IPS DF 4.7 (cell line): ENCODE data around the gene DOCK10.

Source experiments
- DNase-seq: peaks from one replicate; pipeline ENCODE4 v3.0.0-alpha.2; 2013; ENCODE audit warnings: low spot score; ENCODE audit errors: extremely low read depth

The DOCK10 gene

DNA sequence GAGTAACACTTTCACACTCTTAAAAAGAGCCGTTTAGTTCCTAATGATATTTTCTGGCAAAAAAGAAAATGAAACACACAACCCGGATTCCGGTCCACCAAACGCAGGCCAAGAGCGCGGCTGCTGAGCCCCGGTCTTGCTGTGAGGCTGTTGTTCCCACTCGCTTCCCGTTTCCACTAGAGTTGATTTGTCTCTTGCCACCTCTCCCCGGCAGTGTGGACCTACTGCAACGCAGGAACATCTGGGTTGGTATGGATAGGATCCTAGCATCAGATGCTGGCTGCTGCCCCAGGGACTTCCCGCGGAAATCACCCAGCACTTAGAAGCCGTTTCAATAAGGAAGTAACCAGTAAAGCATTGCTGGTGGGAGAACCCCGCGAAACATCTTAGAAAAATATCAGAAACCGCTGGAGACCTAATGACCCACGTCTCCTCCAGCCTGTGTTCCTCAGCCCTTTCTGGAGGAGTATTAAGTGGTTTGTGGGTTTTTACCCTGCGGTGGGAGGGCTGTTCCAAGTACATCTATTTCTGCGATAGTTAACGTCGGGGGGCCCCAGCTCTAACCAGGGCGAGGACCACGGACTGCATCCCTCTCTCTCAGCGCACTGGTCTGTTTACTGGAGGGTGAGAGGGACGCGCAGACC lies 939 bp downstream of the DOCK10 start:
- no peak for DNase-seq

GRCh38 chr2:225040856-225041206 lies 1.4 kb downstream of the DOCK10 start:
- no peak for DNase-seq

DNA sequence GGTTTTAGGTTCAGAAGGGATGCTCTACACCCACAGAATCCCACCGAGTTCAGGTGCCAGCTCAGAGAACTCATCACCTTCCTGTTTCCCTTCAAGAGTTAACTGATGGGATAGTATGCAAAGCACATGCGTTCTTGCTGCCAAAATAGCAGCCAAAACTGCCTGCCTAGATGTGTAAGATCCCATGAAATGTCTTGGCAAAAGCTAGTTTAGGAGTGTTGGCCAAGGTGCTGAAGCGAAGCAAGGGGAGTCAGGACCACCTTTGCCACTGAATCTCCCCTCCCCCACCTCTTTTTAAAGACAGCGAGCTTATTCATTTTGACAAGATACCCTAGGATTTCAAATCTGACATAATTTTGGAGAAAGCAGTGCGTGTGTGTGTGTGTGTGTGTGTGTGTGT lies 2.1 kb downstream of the DOCK10 start:
- no peak for DNase-seq

GRCh38 chr2:225038231-225038523 lies 4.1 kb downstream of the DOCK10 start:
- DNase-seq = no peak

- DNase-seq = no peak
These were observed 4.6 kb downstream of the DOCK10 start for GRCh38 chr2:225037415-225038230.

- no peak for DNase-seq
These were observed 5.8 kb downstream of the DOCK10 start for GRCh38 chr2:225036431-225036830.

- no peak for DNase-seq
These were observed 8.6 kb downstream of the DOCK10 start for GRCh38 chr2:225033440-225034318.

GRCh38 chr2:225032246-225032645 lies 10.0 kb downstream of the DOCK10 start:
- DNase-seq = no peak

GRCh38 chr2:225031599-225031998 lies 10.7 kb downstream of the DOCK10 start:
- DNase-seq = no peak

- no peak for DNase-seq
These were observed 11.4 kb downstream of the DOCK10 start for GRCh38 chr2:225030893-225031292.

- no peak for DNase-seq
These were observed 12.1 kb downstream of the DOCK10 start for GRCh38 chr2:225030203-225030602.

GRCh38 chr2:225028572-225028971 lies 13.7 kb downstream of the DOCK10 start:
- no peak for DNase-seq

- no peak for DNase-seq
These were observed 15.1 kb downstream of the DOCK10 start for GRCh38 chr2:225027061-225027762.

DNA sequence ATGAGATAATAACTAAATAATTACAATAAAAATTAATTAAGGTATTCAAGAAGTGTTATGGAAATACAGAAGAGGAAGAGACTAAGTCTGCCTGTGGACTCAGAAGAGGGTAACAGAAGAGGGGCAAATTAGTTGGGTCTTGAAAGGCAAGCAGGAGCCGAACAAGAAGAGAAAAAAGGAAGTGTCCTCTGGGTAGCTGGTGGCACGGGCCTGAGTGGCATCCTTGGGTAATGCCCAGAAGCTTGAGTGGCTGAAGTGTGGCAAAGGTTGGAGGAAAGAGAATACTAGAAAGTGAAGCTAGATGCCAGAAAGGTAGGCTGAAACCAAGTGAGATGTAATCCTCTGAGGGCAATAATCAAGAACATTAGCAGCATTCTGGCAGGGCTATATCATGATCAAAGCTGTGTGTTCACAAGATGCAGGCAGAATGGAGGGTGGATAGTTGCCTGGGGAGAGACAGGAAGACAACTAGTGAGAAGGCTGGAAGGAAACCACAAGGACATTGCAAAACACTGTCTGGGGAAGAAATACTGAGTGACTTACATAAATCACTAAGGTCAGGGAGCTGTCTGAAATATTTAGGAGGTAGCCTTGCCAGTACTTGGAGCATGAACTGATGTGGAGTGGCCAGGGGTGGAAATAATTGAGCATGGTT lies 16.2 kb downstream of the DOCK10 start:
- no peak for DNase-seq

GRCh38 chr2:225022188-225022587 lies 20.1 kb downstream of the DOCK10 start:
- DNase-seq = no peak

DNA sequence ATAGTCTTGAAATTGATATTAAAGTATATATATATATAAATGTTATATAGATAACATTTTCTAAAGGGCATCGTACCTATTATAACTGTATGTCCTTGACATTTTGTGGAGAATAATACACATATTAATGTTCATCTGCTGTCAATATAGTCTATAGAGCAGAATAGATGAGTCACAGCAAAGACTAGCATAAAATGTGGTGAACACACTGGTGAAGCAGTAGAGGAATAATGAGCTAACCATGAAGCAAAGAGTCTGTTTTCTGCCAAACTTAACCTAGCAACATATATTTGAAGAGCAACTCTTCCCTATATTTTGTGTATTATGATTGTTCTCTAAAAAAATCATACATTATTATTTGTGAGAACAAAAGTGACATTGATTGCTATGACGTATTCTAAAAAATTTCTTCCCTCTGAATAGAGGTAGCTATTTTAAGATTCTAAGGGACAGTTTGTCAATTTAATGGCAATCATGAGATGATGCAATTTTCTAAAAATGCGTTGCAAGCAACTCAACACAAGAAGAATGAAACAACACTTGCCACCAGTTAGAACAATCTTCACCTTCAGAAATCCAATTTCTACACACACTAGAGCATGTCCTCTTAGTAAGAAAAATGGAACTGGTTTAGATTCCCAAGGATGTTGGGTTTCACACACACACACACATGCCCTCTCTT lies 22.0 kb downstream of the DOCK10 start:
- DNase-seq = no peak

DNA sequence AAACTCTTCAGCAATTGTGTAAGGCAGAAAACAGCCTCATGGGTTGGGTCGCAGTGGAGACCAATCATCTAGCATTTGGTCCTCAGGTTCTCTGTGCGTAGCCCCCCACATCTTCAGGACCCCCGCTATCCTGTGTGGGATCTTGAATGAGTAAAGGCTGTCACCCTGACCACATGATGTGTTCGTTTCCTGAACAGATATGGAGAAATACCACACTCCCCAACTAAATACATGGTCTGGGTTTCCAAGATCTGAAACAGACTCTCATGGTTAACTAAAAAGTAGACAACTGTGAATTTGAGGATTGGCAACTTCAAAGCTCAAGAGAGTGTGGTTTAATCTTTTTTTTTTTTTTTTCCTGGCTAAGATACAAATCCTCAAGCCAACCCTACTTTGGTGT lies 23.2 kb downstream of the DOCK10 start:
- DNase-seq = no peak

DNA sequence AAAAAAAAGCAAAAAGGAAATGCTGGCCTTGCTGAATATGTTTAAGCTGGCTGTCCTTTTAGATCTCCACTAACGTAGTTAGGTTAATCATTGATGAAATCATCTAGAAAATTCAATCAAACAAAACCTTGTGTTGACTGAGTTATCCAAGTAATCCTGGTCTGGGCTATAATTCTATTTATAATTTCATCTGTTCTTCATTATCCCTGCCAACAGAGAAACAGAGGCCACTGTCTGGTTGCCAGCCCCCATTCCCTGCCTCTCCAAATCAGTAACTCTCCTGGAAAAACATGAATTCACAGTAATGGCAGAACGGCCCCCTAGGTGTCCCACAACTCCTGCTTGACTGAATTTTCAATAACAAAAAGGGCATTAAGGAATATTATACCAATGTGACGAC lies 24.6 kb downstream of the DOCK10 start:
- no peak for DNase-seq

DNA sequence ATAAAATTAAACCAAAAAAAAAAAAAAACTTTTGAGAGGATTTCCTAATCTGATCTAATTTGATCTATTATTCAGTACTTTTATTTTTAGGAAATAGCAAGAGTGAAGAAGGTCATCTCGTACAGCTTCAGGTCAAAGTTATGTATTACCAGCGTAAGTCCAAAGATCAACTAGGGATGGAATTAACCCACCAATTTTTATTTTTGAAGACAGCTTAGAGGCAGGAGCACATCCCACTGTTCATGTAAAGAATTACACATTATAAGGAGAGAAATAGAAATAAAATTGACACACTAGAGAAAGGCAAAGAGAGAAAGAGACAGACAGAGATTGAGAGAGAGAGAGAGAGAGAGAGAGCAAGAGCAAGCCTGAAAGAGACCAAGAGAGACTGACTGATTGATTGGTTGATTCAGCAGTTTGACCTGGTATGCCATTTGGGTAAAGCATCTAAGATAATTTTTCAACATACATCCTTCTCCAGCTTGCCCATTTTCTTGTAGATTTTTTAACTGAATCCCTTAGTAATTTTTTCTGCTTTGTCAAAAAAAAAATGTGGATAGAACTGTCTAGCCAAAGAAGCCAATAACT lies 25.1 kb downstream of the DOCK10 start:
- no peak for DNase-seq
